HG03457 (cell line): ENCODE measurements around the gene SETBP1.

ENCODE experiments used
- ATAC-seq: cut with Tn5 transposase; IDR thresholded peaks from one replicate; pipeline ENCODE4 v1.9.1; 2021; ENCODE audit warnings: moderate number of reproducible peaks; ENCODE audit not compliant: unreplicated experiment

SETBP1 gene

GRCh38 chr18:44679056-44679913 is 1.4 kb upstream of the SETBP1 start:
- peak; percentile 90 for ATAC-seq

GRCh38 chr18:44679914-44680272 is 795 bp upstream of the SETBP1 start:
- no peak for ATAC-seq

GRCh38 chr18:44681076-44681970 is 635 bp downstream of the SETBP1 start:
- no peak for ATAC-seq

- ATAC-seq = no peak
Observed at GRCh38 chr18:44682201-44682870, 1.6 kb downstream of the SETBP1 start.

- no peak for ATAC-seq
Observed at GRCh38 chr18:44682871-44683221, 2.2 kb downstream of the SETBP1 start.

- no peak for ATAC-seq
Observed at GRCh38 chr18:44683556-44683955, 2.9 kb downstream of the SETBP1 start.

GRCh38 chr18:44685296-44685695 is 4.6 kb downstream of the SETBP1 start:
- no peak for ATAC-seq

GRCh38 chr18:44686156-44686555 is 5.5 kb downstream of the SETBP1 start:
- no peak for ATAC-seq

GRCh38 chr18:44687421-44687820 is 6.7 kb downstream of the SETBP1 start:
- ATAC-seq = no peak

GRCh38 chr18:44689736-44690135 is 9.0 kb downstream of the SETBP1 start:
- no peak for ATAC-seq

- ATAC-seq = no peak
Observed at GRCh38 chr18:44691148-44691925, 10.6 kb downstream of the SETBP1 start.

GRCh38 chr18:44693030-44693784 is 12.5 kb downstream of the SETBP1 start:
- ATAC-seq = no peak

GRCh38 chr18:44695503-44695902 is 14.8 kb downstream of the SETBP1 start:
- no peak for ATAC-seq

- no peak for ATAC-seq
Observed at GRCh38 chr18:44696892-44697291, 16.2 kb downstream of the SETBP1 start.

- no peak for ATAC-seq
Observed at GRCh38 chr18:44697315-44697714, 16.6 kb downstream of the SETBP1 start.

- ATAC-seq = no peak
Observed at GRCh38 chr18:44698518-44698917, 17.8 kb downstream of the SETBP1 start.

GRCh38 chr18:44699572-44700261 is 19.0 kb downstream of the SETBP1 start:
- ATAC-seq = no peak

GRCh38 chr18:44700652-44701051 is 20.0 kb downstream of the SETBP1 start:
- ATAC-seq = no peak

GRCh38 chr18:44701227-44701626 is 20.5 kb downstream of the SETBP1 start:
- ATAC-seq = no peak
